Stimulated activated CD8-positive, alpha-beta memory T cell treated with anti-CD3 and anti-CD28 coated beads, Interleukin-15, amount 100 ng/mL, for 1 hour (primary cell): ENCODE data around the gene UCK2.

Experiments used
- DNase-seq: peaks from one replicate; pipeline ENCODE4 v3.0.0-alpha.2; 2020; ENCODE audit warnings: low read depth

UCK2 gene

DNA sequence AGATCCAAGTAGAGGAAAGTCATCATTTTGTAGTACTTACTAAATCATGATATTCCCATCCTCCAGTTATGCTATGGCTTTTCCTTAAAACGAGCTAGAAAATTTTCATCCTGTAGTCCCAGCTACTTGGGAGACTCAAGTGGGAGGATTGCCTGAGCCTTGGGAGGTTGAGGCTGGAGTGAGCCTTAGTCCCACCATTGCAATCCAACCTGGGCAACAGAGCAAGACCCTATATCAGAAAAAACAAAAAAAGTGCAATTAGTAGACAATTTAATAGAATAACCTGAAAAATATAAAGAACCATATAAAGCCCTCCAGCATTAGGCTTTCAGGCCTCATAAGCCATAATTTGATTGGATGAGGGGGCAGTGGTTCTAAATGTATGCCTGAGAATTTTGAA lies 6.8 kb downstream of the UCK2 start:
- DNase-seq = no peak

DNA sequence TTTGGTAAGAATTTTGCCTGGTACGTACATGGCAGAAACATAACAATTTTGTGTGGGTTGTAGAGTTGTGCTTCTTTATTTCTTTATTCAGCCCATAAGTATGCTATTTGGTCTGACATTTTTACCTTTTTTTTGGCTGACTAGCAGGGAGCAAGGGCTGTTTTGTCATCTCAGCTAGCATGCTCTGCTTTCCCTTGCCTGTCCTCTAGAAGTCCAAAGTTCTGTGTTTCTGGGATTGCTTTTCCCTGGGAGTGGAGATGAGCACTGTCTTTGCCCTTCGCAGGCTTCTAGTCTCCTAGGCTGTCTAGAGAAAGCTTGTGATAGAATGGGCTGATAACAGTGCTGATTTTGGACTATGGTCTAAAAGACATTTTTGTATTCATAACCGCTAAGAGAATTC lies 7.5 kb downstream of the UCK2 start:
- no peak for DNase-seq

- DNase-seq = no peak
Observed at GRCh38 chr1:165836664-165837482, 9.5 kb downstream of the UCK2 start.

GRCh38 chr1:165837838-165838364 lies 10.5 kb downstream of the UCK2 start:
- DNase-seq = no peak

DNA sequence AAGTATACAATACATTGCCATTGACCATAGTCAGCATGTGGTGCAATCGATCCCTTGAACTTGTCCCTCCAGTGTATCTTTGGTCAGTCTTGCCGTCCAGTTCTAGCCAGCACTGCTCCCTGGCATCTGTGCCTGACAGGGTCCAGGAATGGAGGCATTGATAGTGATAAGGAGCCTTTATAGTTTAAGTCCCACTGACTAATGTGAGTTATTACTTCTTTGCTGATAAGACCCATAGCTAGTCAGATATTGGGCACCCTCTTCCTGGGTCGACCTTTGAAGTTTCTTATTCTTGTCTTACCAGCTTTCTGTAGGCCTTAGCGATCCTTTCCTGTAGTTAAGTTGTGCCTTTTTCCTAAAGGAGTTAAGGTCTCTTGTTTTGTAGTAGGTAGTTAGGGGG lies 13.0 kb downstream of the UCK2 start:
- DNase-seq = no peak

- no peak for DNase-seq
Observed at GRCh38 chr1:165841582-165842017, 14.2 kb downstream of the UCK2 start.

- no peak for DNase-seq
Observed at GRCh38 chr1:165842023-165842670, 14.7 kb downstream of the UCK2 start.

GRCh38 chr1:165842671-165843129 lies 15.3 kb downstream of the UCK2 start:
- DNase-seq = no peak

- DNase-seq = no peak
Observed at GRCh38 chr1:165843304-165843703, 15.9 kb downstream of the UCK2 start.

DNA sequence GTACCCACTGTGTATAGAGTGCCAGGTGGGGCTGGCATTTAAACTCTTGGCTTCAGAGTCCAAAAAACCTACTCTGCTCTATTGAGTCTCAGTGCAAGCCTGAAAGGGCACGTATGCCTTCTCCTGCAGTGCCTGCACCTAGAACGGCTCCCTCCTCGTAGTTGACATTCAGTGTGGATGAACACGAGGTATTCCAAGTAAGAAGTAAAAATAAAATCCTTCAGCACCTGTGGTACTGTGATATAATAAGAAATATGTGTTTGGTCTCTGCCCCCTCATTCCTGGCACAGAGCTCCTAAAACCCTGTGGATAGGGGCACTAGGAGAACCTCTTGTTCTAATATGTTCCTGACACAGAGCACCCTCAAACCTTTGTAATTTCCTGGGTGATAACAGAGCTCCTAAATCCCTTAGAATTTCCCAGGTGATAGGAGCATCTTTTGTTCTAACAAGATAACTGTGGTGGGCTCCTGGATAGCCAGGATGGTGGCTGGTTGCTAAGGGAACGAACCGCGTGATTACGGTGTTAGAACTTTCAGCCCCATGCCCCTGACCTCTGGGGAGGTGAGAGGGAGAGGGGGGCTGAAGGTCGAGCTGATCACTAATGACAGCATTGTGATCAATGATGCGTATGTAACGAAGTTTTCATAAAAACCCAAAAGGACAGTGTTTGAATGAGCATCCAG lies 16.8 kb downstream of the UCK2 start:
- DNase-seq = no peak

- no peak for DNase-seq
Observed at GRCh38 chr1:165844933-165845332, 17.5 kb downstream of the UCK2 start.

DNA sequence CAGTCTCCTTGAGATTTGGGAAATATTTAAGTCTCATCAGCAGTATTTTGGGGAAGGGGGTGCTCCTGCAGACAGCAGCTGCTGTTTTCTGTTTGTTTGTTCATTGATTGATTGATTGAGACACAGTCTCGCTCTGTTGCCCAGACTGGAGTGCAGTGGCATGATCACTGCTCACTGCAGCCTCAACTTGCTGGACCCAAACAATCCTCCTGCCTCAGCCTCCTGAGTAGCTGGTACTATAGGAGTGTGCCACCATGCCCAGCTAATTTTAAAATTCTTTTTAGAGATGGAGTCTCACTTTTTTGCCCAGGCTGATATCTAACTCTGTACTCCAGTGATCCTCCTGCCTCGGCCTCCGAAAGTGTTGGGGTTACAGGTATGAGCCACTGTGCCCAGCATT lies 18.2 kb downstream of the UCK2 start:
- no peak for DNase-seq

DNA sequence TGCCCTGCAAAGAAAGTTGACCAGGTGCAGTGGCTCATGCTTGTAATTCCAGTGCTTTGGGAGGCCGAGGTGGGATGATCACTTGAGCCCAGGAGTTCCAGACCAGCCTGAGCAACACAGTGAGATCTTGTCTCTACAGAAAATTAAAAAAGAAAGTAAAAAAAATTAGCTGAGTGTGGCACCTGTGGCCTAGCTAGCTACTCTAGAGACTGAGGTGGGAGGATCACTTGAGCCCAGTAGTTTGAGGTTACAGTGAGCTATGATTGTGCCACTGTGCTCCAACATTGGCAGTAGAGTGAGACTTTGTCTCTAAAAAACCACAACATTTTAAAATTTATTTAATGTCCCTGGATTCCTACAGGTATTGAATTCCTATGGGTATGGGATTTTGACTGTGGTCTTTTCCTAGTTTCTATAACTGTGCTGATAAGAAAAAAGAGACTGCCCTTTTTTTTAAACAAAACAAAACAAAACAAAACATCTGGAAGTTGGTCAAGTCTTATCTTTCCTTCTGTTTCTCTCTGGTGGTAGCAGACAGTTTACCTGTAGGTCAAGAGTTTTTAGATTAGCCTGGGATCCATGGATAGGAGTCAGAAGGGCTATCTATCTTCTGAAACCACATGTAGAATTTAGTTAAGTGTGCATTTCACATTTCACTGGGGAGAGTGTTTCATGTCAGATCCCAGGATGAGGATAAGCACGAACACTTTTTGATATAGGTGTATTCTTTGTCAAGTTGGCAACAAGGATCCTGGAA lies 18.8 kb downstream of the UCK2 start:
- no peak for DNase-seq

GRCh38 chr1:165847486-165847885 lies 20.1 kb downstream of the UCK2 start:
- DNase-seq = no peak

DNA sequence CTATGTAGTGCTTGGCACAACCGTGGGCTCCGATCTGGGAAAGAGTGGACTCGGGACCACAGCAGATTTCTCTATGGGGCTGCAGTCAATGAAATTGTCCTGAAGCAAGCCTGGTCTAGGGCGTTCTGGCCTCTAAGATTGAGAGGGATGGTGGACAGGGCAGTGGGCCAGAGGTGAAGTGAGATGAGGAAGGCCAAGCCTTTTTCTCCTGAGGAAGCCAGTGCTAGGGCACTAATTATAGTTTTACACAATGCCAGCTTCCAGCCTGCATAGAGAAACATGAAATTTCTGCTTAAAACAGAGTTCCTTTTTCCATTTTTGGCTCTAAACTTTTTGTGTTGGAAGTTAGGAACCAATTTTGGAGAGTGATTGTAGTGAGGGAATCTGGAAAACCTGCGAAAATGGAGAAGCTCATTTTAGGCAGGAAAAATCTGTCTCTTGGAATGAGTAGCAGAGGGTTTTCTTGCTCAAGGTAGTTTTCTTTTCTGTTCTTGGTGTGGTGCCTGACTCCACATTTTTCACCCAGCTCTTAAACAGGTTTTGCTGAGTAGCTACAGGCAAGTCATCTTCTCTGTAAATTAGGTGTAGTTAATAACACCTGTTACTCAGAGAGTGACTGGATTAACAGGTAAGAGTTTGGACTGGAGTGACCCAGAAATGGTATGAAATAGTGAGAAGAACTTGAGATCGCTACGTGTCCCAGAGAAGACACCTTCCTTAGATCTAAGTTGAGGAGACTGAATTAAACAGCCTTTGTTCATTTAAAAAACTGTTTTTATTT lies 22.1 kb downstream of the UCK2 start:
- DNase-seq = no peak

DNA sequence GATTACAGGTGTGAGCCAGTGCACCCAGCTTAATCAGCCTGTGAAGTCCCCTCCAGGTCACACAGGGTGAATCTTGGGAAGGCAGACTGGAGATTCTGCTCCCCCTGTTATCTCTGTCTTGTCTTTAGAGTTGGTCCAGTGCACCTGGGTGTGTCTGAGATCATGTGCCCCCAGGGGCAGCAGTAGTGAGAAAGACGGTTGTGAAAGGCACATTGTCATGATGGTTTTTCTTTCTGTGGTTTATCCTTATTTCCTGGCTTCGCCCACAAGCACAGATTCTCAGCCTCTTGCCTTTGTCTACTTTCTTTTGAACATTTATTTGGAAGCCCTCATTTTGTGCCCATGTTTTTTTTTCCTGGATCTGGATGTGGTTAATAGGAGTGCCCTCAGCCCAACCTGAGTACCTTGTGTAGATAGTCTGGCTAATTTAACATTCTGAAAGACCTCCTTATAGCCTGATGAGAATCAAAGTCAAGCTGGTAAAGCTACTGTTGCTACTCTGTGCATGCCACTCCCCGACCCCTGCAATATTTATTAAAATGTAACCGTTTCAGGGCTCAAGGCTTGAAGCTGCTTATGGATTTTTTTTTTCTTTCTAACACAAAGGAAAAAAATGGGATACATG lies 23.7 kb downstream of the UCK2 start:
- DNase-seq = no peak

DNA sequence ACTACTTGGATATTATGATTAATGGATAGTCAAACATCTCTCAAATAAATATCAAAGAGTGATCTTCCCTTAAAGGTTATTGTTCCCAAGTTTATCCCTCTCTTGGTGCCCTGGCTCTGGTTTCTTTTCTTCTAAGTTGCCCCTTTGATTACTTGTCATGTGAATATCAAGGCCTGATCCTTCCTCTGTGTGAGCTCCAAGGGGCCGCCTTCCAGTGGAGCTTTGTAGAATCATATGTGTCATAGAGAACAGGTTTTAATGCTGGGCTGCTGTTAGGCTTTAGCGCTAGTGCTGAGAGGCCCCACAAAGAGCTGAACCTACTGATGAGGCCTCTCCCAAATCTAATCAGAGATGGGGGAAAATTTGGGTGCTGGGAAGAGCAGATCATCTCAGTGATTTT lies 25.5 kb downstream of the UCK2 start:
- DNase-seq = no peak

DNA sequence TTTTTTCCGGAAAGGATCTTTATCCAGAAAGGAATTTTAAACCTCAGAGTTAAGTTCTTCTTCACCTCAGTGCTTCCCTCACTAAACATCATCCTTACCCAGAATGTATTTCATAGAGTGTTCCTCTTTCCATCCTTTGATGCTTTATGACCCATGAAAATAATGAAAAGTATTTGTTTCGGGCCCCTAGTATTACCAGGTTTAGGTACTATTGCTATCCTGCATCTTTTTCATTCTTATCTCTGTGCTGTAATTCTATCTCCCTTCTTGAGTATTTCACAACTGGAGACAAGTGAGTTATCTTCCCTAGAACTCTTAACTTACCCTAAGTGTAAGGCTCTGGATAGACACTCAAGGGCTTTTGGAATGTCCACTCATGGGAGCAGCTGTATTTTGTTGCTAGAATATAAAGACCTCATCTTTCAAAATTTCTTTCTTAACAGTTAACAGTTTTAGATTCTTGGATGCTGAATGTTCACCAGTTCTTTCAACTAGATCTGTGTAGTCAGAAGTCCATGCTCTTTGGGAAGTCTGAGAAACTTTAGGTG lies 26.2 kb downstream of the UCK2 start:
- DNase-seq = no peak

DNA sequence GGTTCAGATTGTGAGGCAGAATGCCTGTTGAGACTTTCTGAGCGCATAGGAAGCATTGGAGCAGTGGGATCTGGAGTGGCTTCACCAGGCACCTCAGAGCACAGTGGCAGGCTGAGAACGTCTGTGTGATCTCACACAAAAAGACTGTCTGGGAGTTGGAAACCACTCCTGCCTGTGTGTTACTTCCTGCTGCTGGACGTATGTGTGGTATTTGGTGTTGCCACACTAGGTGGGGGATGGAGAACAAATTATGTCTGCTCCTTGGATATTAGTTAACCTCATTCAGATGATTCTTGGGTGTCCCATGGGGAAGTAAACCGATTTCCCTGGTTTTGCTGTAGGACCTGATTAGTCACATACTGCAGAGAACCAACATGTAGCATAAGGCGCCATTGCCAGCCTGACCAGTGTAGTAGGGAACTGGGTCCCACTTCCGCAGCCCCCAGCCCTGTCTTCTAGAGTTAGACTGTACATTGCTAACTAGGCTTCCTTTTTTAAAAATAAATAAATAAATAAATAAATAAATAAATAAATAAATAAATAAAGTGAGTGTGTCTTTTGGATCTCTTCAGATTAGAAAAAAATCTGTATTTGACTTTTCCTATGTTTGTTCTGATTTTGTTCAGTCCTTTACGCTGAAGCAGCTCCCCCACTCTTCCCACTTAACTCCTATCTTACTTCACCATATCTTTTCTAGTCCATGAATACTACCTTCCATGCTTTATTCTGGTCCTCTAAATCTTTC lies 26.9 kb downstream of the UCK2 start:
- no peak for DNase-seq
